WTC11 (cell line): ENCODE results near the gene ESRP2. TPM values are rescaled to one million over a fixed set of nuclear protein-coding genes. Genes with fewer than 3 reads are reported as not detected.

Experiments used
- ATAC-seq: fragments of 200-7000 bp; cut with Tn5 transposase; 2 replicates; pipeline ENCODE4 v1.10.0; 2021; ENCODE audit warnings: mild to moderate bottlenecking, moderate library complexity
- CTCF ChIA-PET: fragments of 300-600 bp; sonication (Branson Sonifier 250); formaldehyde crosslinking; loops from one replicate; lab custom pipeline; 2021; ENCODE audit warnings: antibody characterized with exemption; lab: Charles Lee
- POLR2A ChIA-PET: fragments of 350-600 bp; sonication (Branson Sonifier 250); formaldehyde crosslinking; loops from one replicate; lab custom pipeline; 2021; ENCODE audit warnings: antibody characterized with exemption; lab: Charles Lee
- DNase-seq: peaks from one replicate; pipeline ENCODE4 v3.0.0; 2021; ENCODE audit warnings: low spot score
- H3K27ac Mint-ChIP-seq: 2 replicates; pipeline ENCODE4 v1.8.0; 2021; ENCODE audit warnings: mixed read lengths
- H3K27me3 Mint-ChIP-seq: 2 replicates; pipeline ENCODE4 v1.8.0; 2021; ENCODE audit warnings: low read depth, mild to moderate bottlenecking, moderate library complexity, mixed read lengths
- H3K36me3 Mint-ChIP-seq: 2 replicates; pipeline ENCODE4 v1.8.0; 2021; ENCODE audit warnings: mixed read lengths
- H3K4me1 Mint-ChIP-seq: 2 replicates; pipeline ENCODE4 v1.8.0; 2022; ENCODE audit warnings: mixed read lengths
- H3K4me3 Mint-ChIP-seq: 2 replicates; pipeline ENCODE4 v1.8.0; 2021; ENCODE audit warnings: mild to moderate bottlenecking, moderate library complexity, mixed read lengths
- H3K9me3 Mint-ChIP-seq: 2 replicates; pipeline ENCODE4 v1.8.0; 2021; ENCODE audit warnings: mixed read lengths
- AFF4 ChIP-seq: sonication (generic); formaldehyde crosslinking; IDR thresholded peaks from 2 replicates; pipeline ENCODE4 v1.8.1; 2023; ENCODE audit warnings: mild to moderate bottlenecking, missing genetic modification reagents, borderline replicate concordance
- ARID4B ChIP-seq: sonication (generic); formaldehyde crosslinking; IDR thresholded peaks from 2 replicates; pipeline ENCODE4 v1.8.0; 2023; ENCODE audit warnings: missing genetic modification reagents, mild to moderate bottlenecking, borderline replicate concordance
- E2F5 ChIP-seq: sonication (generic); formaldehyde crosslinking; IDR thresholded peaks from 2 replicates; pipeline ENCODE4 v1.8.1; 2022; ENCODE audit warnings: mild to moderate bottlenecking, moderate library complexity, missing genetic modification reagents
- ELF4 ChIP-seq: sonication (generic); formaldehyde crosslinking; IDR thresholded peaks from 2 replicates; pipeline ENCODE4 v1.8.1; 2022; ENCODE audit warnings: low read depth, mild to moderate bottlenecking, moderate library complexity, missing genetic modification reagents
- ETV6 ChIP-seq: sonication (generic); formaldehyde crosslinking; IDR thresholded peaks from 2 replicates; pipeline ENCODE4 v1.8.1; 2022; ENCODE audit warnings: mild to moderate bottlenecking, missing genetic modification reagents
- FOXP1 ChIP-seq: sonication (generic); formaldehyde crosslinking; IDR thresholded peaks from 2 replicates; pipeline ENCODE4 v1.8.0; 2022; ENCODE audit warnings: missing genetic modification reagents, mild to moderate bottlenecking, moderate library complexity, borderline replicate concordance
- FOXP4 ChIP-seq: sonication (generic); formaldehyde crosslinking; IDR thresholded peaks from 2 replicates; pipeline ENCODE4 v1.8.0; 2022; ENCODE audit warnings: mild to moderate bottlenecking, missing genetic modification reagents
- GABPB1 ChIP-seq: sonication (generic); formaldehyde crosslinking; IDR thresholded peaks from 2 replicates; pipeline ENCODE4 v1.8.1; 2023; ENCODE audit warnings: mild to moderate bottlenecking, missing genetic modification reagents
- NR1H2 ChIP-seq: sonication (generic); formaldehyde crosslinking; IDR thresholded peaks from 2 replicates; pipeline ENCODE4 v1.9.0; 2021; ENCODE audit warnings: mild to moderate bottlenecking, moderate library complexity, missing genetic modification reagents
- OVOL2 ChIP-seq: fragments of 250-450 bp; sonication (Bioruptor Pico); IDR thresholded peaks from 2 replicates; pipeline ENCODE4 v1.9.0; 2021; ENCODE audit warnings: mild to moderate bottlenecking, borderline replicate concordance
- PRDM15 ChIP-seq: sonication (generic); formaldehyde crosslinking; IDR thresholded peaks from 2 replicates; pipeline ENCODE4 v1.8.0; 2022; ENCODE audit warnings: missing genetic modification reagents
- SMAD4 ChIP-seq: sonication (generic); formaldehyde crosslinking; IDR thresholded peaks from 2 replicates; pipeline ENCODE4 v1.8.0; 2022; ENCODE audit warnings: mild to moderate bottlenecking, missing genetic modification reagents
- TEAD1 ChIP-seq: sonication (generic); formaldehyde crosslinking; IDR thresholded peaks from 2 replicates; pipeline ENCODE4 v1.8.0; 2022; ENCODE audit warnings: mild to moderate bottlenecking, missing genetic modification reagents
- USF2 ChIP-seq: sonication (generic); formaldehyde crosslinking; IDR thresholded peaks from 2 replicates; pipeline ENCODE4 v1.8.1; 2023; ENCODE audit warnings: mild to moderate bottlenecking, missing genetic modification reagents, moderate library complexity
- ZBTB43 ChIP-seq: sonication (generic); formaldehyde crosslinking; IDR thresholded peaks from 2 replicates; pipeline ENCODE4 v1.8.1; 2023; ENCODE audit warnings: mild to moderate bottlenecking, missing genetic modification reagents
- ZNF416 ChIP-seq: fragments of 250-450 bp; sonication (Bioruptor Pico); IDR thresholded peaks from 2 replicates; pipeline ENCODE4 v1.9.0; 2021; ENCODE audit warnings: mild to moderate bottlenecking, inconsistent platforms
- ZNF423 ChIP-seq: fragments of 250-450 bp; sonication (Bioruptor Pico); IDR thresholded peaks from 2 replicates; pipeline ENCODE4 v2.1.2; 2022; ENCODE audit warnings: mild to moderate bottlenecking, moderate library complexity
- total RNA-seq: library from RNA; stranded (reverse); gene quantifications from 3 replicates; pipeline ENCODE4 v1.2.3, GENCODE V29; 2021

The ESRP2 gene
- total RNA-seq, 1 experiment from 2014 or later, result 55.0 TPM

GRCh38 chr16:68234188-68235107 is 1.5 kb downstream of the ESRP2 start (continued):
- peak; percentile 44; the same call in 1 of the 2 replicates for TF ChIP-seq PRDM15 (CRISPR knock-in tag)
- TF ChIP-seq OVOL2 (CRISPR knock-in tag), result no peak
- TF ChIP-seq ELF4 (CRISPR knock-in tag), result no peak
- TF ChIP-seq USF2, result no peak
- TF ChIP-seq GABPB1 (CRISPR knock-in tag), result 0 out of 2 replicates have a peak, but pooled peaks have one; percentile 35

GRCh38 chr16:68233835-68234187 is 2.1 kb downstream of the ESRP2 start:
- POLR2A ChIA-PET, result interaction anchor here (1.0 to 4.2 kb wide), 2 partner anchors 77 to 149 kb away, joined by 3 to 39 read pairs; partner anchors contain the start of genes NFATC3, PRMT7 and SLC7A6OS
- Mint-ChIP-seq H3K9me3 (no peaks in the 10 kb centered on the region), H3K4me1 (peaks cover 22% of the 10 kb centered on the region), H3K27me3 (peaks cover 4% of the 10 kb centered on the region), H3K4me3 (peak overlapping the region; percentile 72), H3K27ac (peak overlapping the region; percentile 77; the same call in 1 of the 2 replicates), H3K36me3 (peaks cover 36% of the 10 kb centered on the region)
- DNase-seq (no peak), ATAC-seq (no peak)
- CTCF ChIA-PET, result interaction anchor here (1.0 to 5.1 kb wide), 4 partner anchors 140 to 169 kb away, joined by 3 to 46 read pairs (median 5); partner anchors contain the start of gene NFATC3
- TF ChIP-seq ARID4B (CRISPR knock-in tag) (no peak), ZNF423 (CRISPR knock-in tag) (no peak), TEAD1 (CRISPR knock-in tag) (no peak), SMAD4 (CRISPR knock-in tag) (no peak), FOXP4 (CRISPR knock-in tag) (no peak), E2F5 (no peak), ZNF416 (CRISPR knock-in tag) (no peak), FOXP1 (CRISPR knock-in tag) (no peak), ETV6 (CRISPR knock-in tag) (no peak), NR1H2 (no peak), AFF4 (CRISPR knock-in tag) (no peak), ELF4 (CRISPR knock-in tag) (no peak), ZBTB43 (CRISPR knock-in tag) (no peak)
